SJSA1 (cell line): Measurements from ENCODE around the gene FANCC. TPM values are rescaled to one million over a fixed set of nuclear protein-coding genes. Genes with fewer than 3 reads are reported as not detected.

Experiments used
- DNase-seq, 2 experiments: peaks; one replicate each; pipeline ENCODE4 v3.0.0-alpha.2; 2015 to 2020; ENCODE audit warnings: low spot score in 2 of 2, low read depth in 1 of 2
- H3K27ac ChIP-seq: fragments of 250-450 bp; sonication (Bioruptor Pico); 2 replicates; pipeline ENCODE4 v1.5.1; 2020; ENCODE audit warnings: mild to moderate bottlenecking, moderate library complexity
- H3K27me3 ChIP-seq: fragments of 250-450 bp; sonication (Bioruptor Pico); replicated peaks from 2 replicates; pipeline ENCODE4 v1.5.1; 2020; ENCODE audit warnings: mild to moderate bottlenecking, moderate library complexity
- H3K36me3 ChIP-seq: fragments of 250-450 bp; sonication (Bioruptor Pico); 2 replicates; pipeline ENCODE4 v1.5.1; 2020; ENCODE audit warnings: mild to moderate bottlenecking
- H3K4me1 ChIP-seq: fragments of 250-450 bp; sonication (Bioruptor Pico); replicated peaks from 2 replicates; pipeline ENCODE4 v1.6.1; 2021; ENCODE audit warnings: mild to moderate bottlenecking
- H3K4me3 ChIP-seq: fragments of 250-450 bp; sonication (Bioruptor Pico); 2 replicates; pipeline ENCODE4 v1.5.1; 2020; ENCODE audit warnings: mild to moderate bottlenecking
- H3K9me3 ChIP-seq: fragments of 250-450 bp; sonication (Bioruptor Pico); replicated peaks from 2 replicates; pipeline ENCODE4 v1.5.1; 2020; ENCODE audit warnings: mild to moderate bottlenecking
- total RNA-seq: library from RNA; depleted of rRNA; stranded (reverse); fragments of >200 nt; shearing (Covaris generic); gene quantifications from 2 replicates; pipeline ENCODE4 v1.2.3, GENCODE V29; 2014

Gene FANCC
- total RNA-seq, 1 experiment from 2014 or later, result 10.8 TPM

GRCh38 chr9:95175523-95175922 is 142.0 kb downstream of the FANCC start:
- H3K4me1 ChIP-seq, result peaks cover 17% of the 10 kb centered on the region
- H3K4me3 ChIP-seq, result no peak overlapping the region
- no peak for DNase-seq
- H3K36me3 ChIP-seq, result no peaks in the 10 kb centered on the region
- H3K27ac ChIP-seq, result no peak overlapping the region
- no peaks in the 10 kb centered on the region for H3K9me3 ChIP-seq
- no peaks in the 10 kb centered on the region for H3K27me3 ChIP-seq

GRCh38 chr9:95174038-95174437 is 143.5 kb downstream of the FANCC start:
- Histone ChIP-seq H3K36me3 (no peaks in the 10 kb centered on the region), H3K9me3 (no peaks in the 10 kb centered on the region), H3K4me3 (no peak overlapping the region), H3K27ac (no peak overlapping the region), H3K4me1 (peaks cover 18% of the 10 kb centered on the region), H3K27me3 (no peaks in the 10 kb centered on the region)
- no peak for DNase-seq

- no peaks in the 10 kb centered on the region for H3K36me3 ChIP-seq
Measured at GRCh38 chr9:95171596-95171995, 145.9 kb downstream of the FANCC start.

GRCh38 chr9:95171001-95171400 is 146.5 kb downstream of the FANCC start:
- no peaks in the 10 kb centered on the region for H3K9me3 ChIP-seq
- peaks cover 26% of the 10 kb centered on the region for H3K4me1 ChIP-seq
- DNase-seq, result peak in 1 of 2 experiments; percentile 55
- no peak overlapping the region for H3K4me3 ChIP-seq
- no peaks in the 10 kb centered on the region for H3K27me3 ChIP-seq
- no peaks in the 10 kb centered on the region for H3K36me3 ChIP-seq
- peak overlapping the region; percentile 42 for H3K27ac ChIP-seq

More at GRCh38 chr9:95171596-95171995, 145.9 kb downstream of the FANCC start:
- peak in 1 of 2 experiments; percentile 41 for DNase-seq
- H3K9me3 ChIP-seq, result no peaks in the 10 kb centered on the region
- peak overlapping the region; percentile 42 for H3K27ac ChIP-seq
- H3K27me3 ChIP-seq, result no peaks in the 10 kb centered on the region
- H3K4me3 ChIP-seq, result no peak overlapping the region
- peaks cover 26% of the 10 kb centered on the region for H3K4me1 ChIP-seq

- no peaks in the 10 kb centered on the region for H3K36me3 ChIP-seq
- H3K9me3 ChIP-seq, result 0 out of 2 replicates have a peak, but pooled peaks cover 2% of the 10 kb centered on the region
- H3K4me1 ChIP-seq, result peaks cover 26% of the 10 kb centered on the region
- H3K4me3 ChIP-seq, result no peak overlapping the region
- no peak overlapping the region for H3K27ac ChIP-seq
- DNase-seq, result peak; percentile 68 to 84
- no peaks in the 10 kb centered on the region for H3K27me3 ChIP-seq
Measured at GRCh38 chr9:95167998-95168397, 149.5 kb downstream of the FANCC start.

GRCh38 chr9:95165004-95165403 is 152.5 kb downstream of the FANCC start:
- Histone ChIP-seq H3K4me3 (no peak overlapping the region), H3K36me3 (no peaks in the 10 kb centered on the region), H3K27me3 (no peaks in the 10 kb centered on the region), H3K9me3 (0 out of 2 replicates have a peak, but pooled peaks cover 3% of the 10 kb centered on the region), H3K4me1 (peaks cover 8% of the 10 kb centered on the region; the same call in 1 of the 2 replicates), H3K27ac (no peak overlapping the region)
- DNase-seq, result no peak

- H3K4me1 ChIP-seq, result 0 out of 2 replicates have a peak, but pooled peaks cover 5% of the 10 kb centered on the region
- H3K4me3 ChIP-seq, result no peak overlapping the region
- no peaks in the 10 kb centered on the region for H3K9me3 ChIP-seq
- no peak overlapping the region for H3K27ac ChIP-seq
- H3K36me3 ChIP-seq, result no peaks in the 10 kb centered on the region
- no peak for DNase-seq
- H3K27me3 ChIP-seq, result no peaks in the 10 kb centered on the region
Measured at GRCh38 chr9:95157481-95158151, 159.9 kb downstream of the FANCC start.

- Histone ChIP-seq H3K9me3 (no peaks in the 10 kb centered on the region), H3K27ac (no peak overlapping the region), H3K27me3 (no peaks in the 10 kb centered on the region)
Measured at GRCh38 chr9:95156074-95156473, 161.4 kb downstream of the FANCC start.

GRCh38 chr9:95155220-95155619 is 162.3 kb downstream of the FANCC start:
- no peak overlapping the region for H3K4me3 ChIP-seq
- DNase-seq, result no peak
- H3K27ac ChIP-seq, result no peak overlapping the region
- no peaks in the 10 kb centered on the region for H3K9me3 ChIP-seq
- H3K27me3 ChIP-seq, result no peaks in the 10 kb centered on the region
- 0 out of 2 replicates have a peak, but pooled peaks cover 5% of the 10 kb centered on the region for H3K4me1 ChIP-seq
- H3K36me3 ChIP-seq, result no peaks in the 10 kb centered on the region

More at GRCh38 chr9:95156074-95156473, 161.4 kb downstream of the FANCC start:
- no peak overlapping the region for H3K4me3 ChIP-seq
- no peaks in the 10 kb centered on the region for H3K36me3 ChIP-seq
- 0 out of 2 replicates have a peak, but pooled peaks cover 5% of the 10 kb centered on the region for H3K4me1 ChIP-seq
- no peak for DNase-seq

GRCh38 chr9:95150903-95151302 is 166.6 kb downstream of the FANCC start:
- Histone ChIP-seq H3K9me3 (no peaks in the 10 kb centered on the region), H3K4me1 (peaks cover 13% of the 10 kb centered on the region), H3K27ac (no peak overlapping the region), H3K4me3 (no peak overlapping the region), H3K36me3 (no peaks in the 10 kb centered on the region), H3K27me3 (no peaks in the 10 kb centered on the region)
- no peak for DNase-seq

GRCh38 chr9:95148208-95148520 is 169.3 kb downstream of the FANCC start:
- no peak overlapping the region for H3K27ac ChIP-seq
- no peak overlapping the region for H3K4me3 ChIP-seq
- no peak for DNase-seq
- H3K4me1 ChIP-seq, result peaks cover 24% of the 10 kb centered on the region
- no peaks in the 10 kb centered on the region for H3K27me3 ChIP-seq
- peaks cover 5% of the 10 kb centered on the region; the same call in 1 of the 2 replicates for H3K36me3 ChIP-seq
- H3K9me3 ChIP-seq, result no peaks in the 10 kb centered on the region

- H3K27ac ChIP-seq, result no peak overlapping the region
- peaks cover 24% of the 10 kb centered on the region for H3K4me1 ChIP-seq
- H3K36me3 ChIP-seq, result peaks cover 5% of the 10 kb centered on the region; the same call in 1 of the 2 replicates
- H3K27me3 ChIP-seq, result no peaks in the 10 kb centered on the region
- H3K9me3 ChIP-seq, result no peaks in the 10 kb centered on the region
- DNase-seq, result peak in 1 of 2 experiments; percentile 33
- no peak overlapping the region for H3K4me3 ChIP-seq
Measured at GRCh38 chr9:95147452-95148207, 169.9 kb downstream of the FANCC start.

GRCh38 chr9:95143591-95144561 is 173.6 kb downstream of the FANCC start:
- Histone ChIP-seq H3K36me3 (peaks cover 5% of the 10 kb centered on the region; the same call in 1 of the 2 replicates), H3K4me1 (peaks cover 30% of the 10 kb centered on the region), H3K9me3 (no peaks in the 10 kb centered on the region), H3K27me3 (no peaks in the 10 kb centered on the region), H3K4me3 (no peak overlapping the region), H3K27ac (no peak overlapping the region)
- peak in 1 of 2 experiments; percentile 27 for DNase-seq
